Ecto neural progenitor cell (in vitro differentiated cells): ENCODE results near the gene SH3D19.
"Not testable (repeated sequence)": the region's sequence is repeated elsewhere in the genome, so short reads cannot be mapped to it uniquely, and the experiment has no call there.

Experiments used
- DNase-seq: peaks from one replicate; pipeline ENCODE4 v3.0.0-alpha.2; 2018; ENCODE audit warnings: low spot score

Gene SH3D19

DNA sequence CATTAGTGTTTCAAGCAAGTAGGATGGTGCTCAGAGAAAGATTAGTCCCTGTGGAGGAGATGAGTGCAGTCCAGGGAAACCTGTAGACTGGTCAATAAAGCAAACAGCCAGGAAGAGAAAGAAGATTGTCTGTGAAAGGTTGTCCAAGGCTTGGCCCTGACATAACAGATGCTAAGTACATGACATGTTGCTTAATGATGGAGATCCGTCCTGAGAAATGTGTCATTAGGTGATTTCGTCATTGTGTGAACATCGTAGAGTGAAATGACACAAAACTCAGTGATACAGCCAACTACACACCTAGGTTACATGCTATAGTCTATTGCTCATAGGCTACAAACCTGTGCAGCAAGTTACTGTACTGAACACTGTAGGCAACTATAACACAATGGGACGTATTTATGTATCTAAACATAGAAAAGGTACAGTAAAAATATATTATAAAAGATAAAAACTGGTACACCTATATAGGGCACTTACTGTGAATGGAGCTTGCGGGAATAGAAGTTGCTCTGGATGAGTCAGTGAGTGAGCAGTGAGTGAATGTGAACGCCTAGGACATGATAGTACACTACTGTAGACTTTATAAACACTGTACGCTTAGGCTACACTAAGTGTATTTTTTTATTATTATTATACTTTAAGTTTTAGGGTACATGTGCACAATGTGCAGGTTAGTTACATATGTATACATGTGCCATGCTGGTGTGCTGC, 57.4 kb downstream of the SH3D19 start:
- DNase-seq = no peak

DNA sequence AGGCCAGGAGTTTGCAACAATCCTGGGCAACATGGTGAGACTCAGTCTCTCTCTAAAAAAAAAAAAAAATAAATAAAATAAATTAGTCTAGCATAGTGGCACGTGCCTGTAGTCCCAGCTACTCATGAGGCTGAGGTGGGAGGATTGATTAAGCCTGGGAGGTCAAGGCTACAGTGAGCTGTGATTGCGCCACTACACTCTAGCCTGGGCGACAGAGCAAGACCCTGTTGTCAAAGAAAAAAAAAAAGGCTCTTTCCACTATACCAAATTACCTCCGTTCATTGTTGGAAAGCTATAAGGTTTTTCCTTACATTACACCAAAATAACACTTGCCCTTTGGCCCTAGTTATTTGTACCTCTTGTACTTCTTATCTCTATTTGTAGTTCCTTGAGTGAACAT, 58.3 kb downstream of the SH3D19 start:
- no peak for DNase-seq

DNA sequence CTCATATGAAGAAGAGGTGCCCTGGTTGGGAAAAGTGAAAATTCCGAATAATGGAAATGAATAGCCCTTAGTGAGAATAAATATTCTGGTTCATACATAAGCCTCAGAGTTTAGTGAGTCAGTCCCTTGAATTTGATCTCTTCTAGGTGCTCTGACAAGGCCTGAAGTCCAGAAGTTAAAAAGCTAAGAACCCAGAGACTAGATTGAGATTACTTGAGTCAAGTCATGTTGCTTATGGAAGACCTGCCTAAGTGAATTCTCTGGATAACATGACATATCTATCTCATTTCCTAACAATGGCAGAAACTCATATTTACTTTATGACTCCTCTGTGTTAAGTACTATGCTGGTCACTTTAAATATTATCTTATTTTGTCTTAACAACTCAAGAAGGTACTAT, 58.9 kb downstream of the SH3D19 start:
- DNase-seq = no peak

DNA sequence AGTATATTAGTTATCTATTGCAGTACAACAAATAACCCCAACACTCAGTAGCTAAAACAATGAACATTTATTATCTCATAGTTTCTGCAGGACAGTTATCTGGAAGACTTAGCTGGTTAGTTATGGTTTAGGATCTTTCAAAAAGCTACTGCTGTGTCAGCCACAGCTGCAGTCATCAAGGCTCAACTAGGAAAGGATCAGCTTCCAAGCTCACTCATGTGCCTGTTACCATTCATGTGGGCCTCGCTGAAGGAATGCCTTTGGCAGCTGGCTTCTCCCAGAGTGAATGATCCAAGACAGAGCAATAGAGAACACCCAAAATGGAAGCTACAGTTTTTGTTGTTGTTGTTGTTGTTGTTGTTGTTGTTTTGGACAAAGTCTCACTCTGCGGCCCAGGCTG, 62.0 kb downstream of the SH3D19 start:
- no peak for DNase-seq

DNA sequence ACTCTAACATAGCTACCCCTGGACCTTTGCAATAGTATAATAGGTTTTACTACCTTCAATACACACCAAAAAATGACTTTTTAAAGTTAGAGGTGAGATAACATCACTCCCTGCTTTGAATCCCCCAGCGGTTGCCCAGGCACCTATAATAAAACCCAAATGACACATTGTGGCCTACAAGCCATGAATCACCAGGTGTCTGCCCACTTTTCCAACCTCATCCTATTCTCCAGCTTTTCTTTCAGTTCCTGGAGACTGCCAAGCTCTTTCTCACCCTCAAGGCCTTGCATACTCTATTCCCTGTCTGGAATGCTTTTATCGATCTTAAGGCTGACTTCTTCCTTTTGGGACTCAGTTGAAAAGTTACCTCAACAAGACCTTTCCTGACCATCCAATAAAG, 64.9 kb downstream of the SH3D19 start:
- DNase-seq = no peak

DNA sequence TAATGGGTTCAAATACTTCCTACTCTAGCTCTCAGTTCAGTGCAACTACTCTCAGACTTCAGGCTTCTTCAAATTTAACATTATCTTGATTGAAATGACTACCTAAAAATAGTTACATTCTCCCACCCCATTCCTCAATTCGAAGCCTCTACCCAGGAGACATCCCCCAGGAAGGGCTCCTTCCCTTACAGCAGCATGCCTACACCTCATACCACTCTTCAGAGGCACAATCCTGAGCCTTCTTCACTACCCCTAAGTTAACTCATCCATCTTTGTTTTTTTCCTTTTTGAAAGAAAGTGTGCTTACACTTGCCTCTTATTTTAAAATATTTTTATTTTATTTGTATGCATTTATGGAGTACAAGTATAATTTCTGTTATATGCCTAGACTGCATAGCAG, 65.7 kb downstream of the SH3D19 start:
- no peak for DNase-seq

- DNase-seq = no peak
Observed at GRCh38 chr4:151257704-151258103, 67.7 kb downstream of the SH3D19 start.

- no peak for DNase-seq
Observed at GRCh38 chr4:151256134-151256533, 69.3 kb downstream of the SH3D19 start.

DNA sequence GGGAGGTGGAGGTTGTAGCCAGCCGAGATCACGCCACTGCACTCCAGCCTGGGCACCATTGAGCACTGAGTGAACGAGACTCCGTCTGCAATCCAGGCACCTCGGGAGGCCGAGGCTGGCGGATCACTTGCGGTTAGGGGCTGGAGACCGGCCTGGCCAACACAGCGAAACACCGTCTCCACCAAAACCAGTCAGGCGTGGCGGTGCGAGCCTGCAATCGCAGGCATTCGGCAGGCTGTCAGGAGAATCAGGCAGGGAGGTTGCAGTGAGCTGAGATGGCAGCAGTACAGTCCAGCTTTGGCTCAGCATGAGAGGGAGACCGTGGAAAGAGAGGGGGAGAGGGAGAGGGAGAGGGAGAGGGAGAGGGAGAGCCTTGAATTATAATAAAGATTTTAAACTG, 69.7 kb downstream of the SH3D19 start:
- DNase-seq = not testable (repeated sequence)

DNA sequence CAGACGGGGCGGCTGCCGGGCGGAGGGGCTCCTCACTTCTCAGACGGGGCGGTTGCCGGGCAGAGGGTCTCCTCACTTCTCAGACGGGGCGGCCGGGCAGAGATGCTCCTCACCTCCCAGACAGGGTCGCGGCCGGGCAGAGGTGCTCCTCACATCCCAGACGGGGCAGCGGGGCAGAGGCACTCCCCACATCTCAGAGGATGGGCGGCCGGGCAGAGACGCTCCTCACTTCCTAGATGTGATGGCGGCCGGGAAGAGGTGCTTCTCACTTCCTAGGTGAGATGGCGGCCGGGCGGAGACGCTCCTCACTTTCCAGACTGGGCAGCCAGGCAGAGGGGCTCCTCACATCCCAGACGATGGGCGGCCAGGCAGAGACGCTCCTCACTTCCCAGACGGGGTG, 70.2 kb downstream of the SH3D19 start:
- DNase-seq = not testable (repeated sequence)

GRCh38 chr4:151251603-151252304, 73.7 kb downstream of the SH3D19 start:
- DNase-seq = no peak

DNA sequence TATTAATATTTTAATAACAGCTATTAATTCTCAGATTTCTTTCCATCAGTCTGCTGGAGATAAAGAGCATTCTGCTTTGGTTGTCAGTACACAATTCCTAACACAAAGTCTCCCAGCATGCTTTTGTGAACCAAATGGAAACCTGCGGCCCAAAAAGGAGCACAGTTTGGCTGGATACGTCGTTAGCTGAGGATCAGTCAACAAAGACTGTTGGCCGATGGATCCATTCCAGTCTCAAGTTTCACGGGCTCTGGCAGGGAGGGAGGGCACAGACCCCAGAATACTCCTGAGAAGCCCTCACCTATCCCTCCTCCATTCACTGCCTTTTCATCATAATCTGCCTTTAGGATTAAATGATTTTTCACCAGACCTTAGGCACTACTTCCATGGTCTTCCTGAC, 74.7 kb downstream of the SH3D19 start:
- no peak for DNase-seq

GRCh38 chr4:151248519-151248918, 76.9 kb downstream of the SH3D19 start:
- DNase-seq = no peak

- no peak for DNase-seq
Observed at GRCh38 chr4:151247395-151247794, 78.0 kb downstream of the SH3D19 start.

- no peak for DNase-seq
Observed at GRCh38 chr4:151246742-151247141, 78.7 kb downstream of the SH3D19 start.

- DNase-seq = no peak
Observed at GRCh38 chr4:151242305-151242704, 83.1 kb downstream of the SH3D19 start.

GRCh38 chr4:151239608-151240007, 85.8 kb downstream of the SH3D19 start:
- no peak for DNase-seq

DNA sequence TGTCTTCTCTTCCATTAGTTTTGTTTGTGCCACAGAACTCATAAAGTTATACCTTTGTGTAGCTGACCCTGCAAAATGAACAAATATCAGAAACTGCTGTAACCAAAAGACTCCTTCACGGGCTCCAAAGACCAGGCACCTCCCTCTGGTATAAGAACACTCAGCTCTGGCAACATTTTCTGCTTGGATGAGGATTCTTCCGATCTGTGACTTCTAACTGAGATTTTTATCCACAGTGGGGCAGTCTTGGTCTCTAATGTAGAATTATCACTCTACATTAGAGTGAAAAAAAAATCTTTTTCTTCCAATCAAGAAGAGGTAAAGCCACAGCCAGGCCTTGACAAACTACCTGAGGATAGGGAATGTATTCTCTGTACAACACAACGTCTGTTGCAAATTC, 86.9 kb downstream of the SH3D19 start:
- DNase-seq = no peak

DNA sequence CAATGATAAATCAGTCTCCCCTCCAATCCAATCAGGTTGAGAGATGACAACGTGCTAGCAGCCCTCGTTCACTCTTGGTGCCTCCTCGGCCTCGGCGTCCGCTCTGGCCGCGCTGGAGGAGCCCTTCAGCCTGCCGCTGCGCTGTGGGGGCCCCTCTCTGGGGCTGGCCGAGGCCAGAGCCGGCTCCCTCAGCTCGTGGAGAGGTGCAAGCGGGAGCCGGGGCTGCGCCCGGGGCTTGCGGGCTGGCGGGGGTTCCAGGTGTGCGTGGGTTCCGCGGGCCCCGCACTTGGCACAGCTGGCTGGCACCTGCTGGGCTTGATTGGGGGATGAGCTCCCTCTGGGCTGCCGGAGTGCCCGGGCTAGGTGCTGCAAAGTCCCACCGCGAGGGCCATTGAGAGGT, 89.4 kb downstream of the SH3D19 start:
- DNase-seq = no peak

DNA sequence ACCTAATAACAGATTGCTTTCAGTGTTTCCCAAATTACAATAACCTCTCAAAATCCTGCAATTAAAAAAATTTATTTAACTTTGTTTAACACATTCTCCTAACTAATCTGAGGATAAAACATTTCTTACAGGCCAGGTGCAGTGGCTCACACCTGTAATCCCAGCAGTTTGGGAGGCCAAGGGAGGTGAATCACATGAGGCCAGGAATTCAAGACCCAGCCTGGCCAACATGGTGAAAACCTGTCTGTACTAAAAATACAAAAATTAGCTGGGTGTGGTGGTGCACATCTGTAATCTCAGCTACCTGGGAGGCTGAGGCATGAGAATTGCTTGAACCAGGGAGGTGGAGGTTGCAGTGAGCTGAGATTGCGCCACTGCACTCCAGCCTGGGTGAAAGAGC, 90.0 kb downstream of the SH3D19 start:
- not testable (repeated sequence) for DNase-seq

- DNase-seq = no peak
Observed at GRCh38 chr4:151233600-151233999, 91.8 kb downstream of the SH3D19 start.

DNA sequence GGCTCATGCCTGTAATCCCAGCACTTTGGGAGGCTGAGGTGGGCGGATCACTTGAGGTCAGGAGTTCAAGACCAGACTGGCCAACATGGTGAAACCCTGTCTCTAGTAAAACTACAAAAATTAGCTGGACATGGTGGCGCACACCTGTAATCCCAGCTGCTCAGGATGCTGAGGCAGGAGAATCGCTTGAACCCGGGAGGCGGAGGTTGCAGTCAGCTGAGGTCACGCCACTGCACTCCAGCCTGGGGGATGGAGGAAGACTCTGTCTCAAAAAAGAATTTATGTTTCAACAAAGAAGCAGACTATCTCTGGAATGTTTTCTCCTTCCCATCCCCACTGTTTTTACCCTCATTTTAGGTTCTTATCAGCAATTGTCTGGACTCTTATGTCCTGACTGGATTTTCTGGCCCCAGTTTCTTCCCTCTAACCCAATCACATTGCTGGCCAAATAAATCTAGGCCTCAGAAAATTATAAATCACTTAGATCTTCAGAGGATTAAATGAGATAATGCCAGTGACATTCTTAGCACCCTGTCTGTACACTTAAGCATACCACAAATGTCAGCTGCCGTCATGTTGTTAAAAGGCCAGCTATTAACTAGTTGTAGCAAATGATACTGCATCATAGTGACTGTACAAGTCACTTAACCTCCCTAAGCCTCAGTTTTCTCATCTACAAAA, 93.3 kb downstream of the SH3D19 start:
- DNase-seq = no peak
